SH-SY5Y (cell line): ENCODE data around the gene PCNX2.

ENCODE experiments used
- GATA2 ChIP-seq: IDR thresholded peaks from 2 replicates; pipeline ENCODE4 v1.6.1; 2011; ENCODE audit warnings: mild to moderate bottlenecking, low read depth, low read length
- GATA3 ChIP-seq: IDR thresholded peaks from 2 replicates; pipeline ENCODE4 v1.6.1; 2011; ENCODE audit warnings: low read depth, mild to moderate bottlenecking, low read length, moderate library complexity

DNA sequence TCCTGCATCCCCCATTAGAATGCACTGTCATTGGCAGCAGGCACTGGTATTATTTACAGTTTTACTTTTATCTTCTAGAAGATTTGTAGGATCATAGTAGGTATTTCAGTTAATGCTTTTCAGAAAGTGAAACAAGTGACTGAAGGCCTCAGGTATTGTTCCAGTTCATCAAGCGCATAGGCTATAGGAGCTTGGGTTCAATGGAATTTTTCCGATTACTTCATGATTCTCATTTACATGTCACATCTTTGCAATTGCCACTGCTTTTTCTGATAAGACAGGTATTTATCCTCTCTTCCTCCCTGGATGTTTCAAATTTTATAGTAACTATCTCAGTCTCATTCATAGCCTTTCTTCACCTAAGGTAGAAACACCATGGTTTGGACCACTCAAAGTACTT, 183.8 kb downstream of the PCNX2 start:
- TF ChIP-seq GATA3 (no peak), GATA2 (no peak)
